Measurements from ENCODE around the gene USH2A.

USH2A gene

GRCh38 chr1:215731699-215732098 is 691.5 kb downstream of the USH2A start:
- in situ Hi-C loops (cut with HindIII; ENCODE audit: low sequenced_read_pairs): no loop called here
- no peak overlapping the region for H3K4me3 ChIP-seq (ENCODE audit: low read depth, low read length)
- no peak for DNase-seq (ENCODE audit: low read depth)
- TF ChIP-seq CTCF (IDR thresholded peaks at IDR 0.05; ENCODE audit: low read depth, low read length, missing control alignments): no peak

GRCh38 chr1:215730600-215730999 is 692.6 kb downstream of the USH2A start:
- DNase-seq (ENCODE audit: low read depth): no peak
- H3K4me3 ChIP-seq (ENCODE audit: low read depth, low read length): no peak overlapping the region
- in situ Hi-C loops (cut with HindIII; ENCODE audit: low sequenced_read_pairs): no loop called here
- TF ChIP-seq CTCF (IDR thresholded peaks at IDR 0.05; ENCODE audit: low read depth, low read length, missing control alignments): no peak

GRCh38 chr1:215728169-215728568 is 695.1 kb downstream of the USH2A start:
- H3K4me3 ChIP-seq (ENCODE audit: low read depth, low read length): no peak overlapping the region
- in situ Hi-C loops (cut with HindIII; ENCODE audit: low sequenced_read_pairs): no loop called here
- no peak for DNase-seq (ENCODE audit: low read depth)
- no peak for TF ChIP-seq CTCF (IDR thresholded peaks at IDR 0.05; ENCODE audit: low read depth, low read length, missing control alignments)

- H3K4me3 ChIP-seq (ENCODE audit: low read depth, low read length): no peak overlapping the region
- no peak for TF ChIP-seq CTCF (IDR thresholded peaks at IDR 0.05; ENCODE audit: low read depth, low read length, missing control alignments)
- in situ Hi-C loops (cut with HindIII; ENCODE audit: low sequenced_read_pairs): no loop called here
- no peak for DNase-seq (ENCODE audit: low read depth)
These were observed 703.1 kb downstream of the USH2A start for GRCh38 chr1:215720126-215720525.

GRCh38 chr1:215719552-215719951 is 703.7 kb downstream of the USH2A start:
- no peak overlapping the region for H3K4me3 ChIP-seq (ENCODE audit: low read depth, low read length)
- no peak for TF ChIP-seq CTCF (IDR thresholded peaks at IDR 0.05; ENCODE audit: low read depth, low read length, missing control alignments)
- in situ Hi-C loops (cut with HindIII; ENCODE audit: low sequenced_read_pairs): no loop called here
- no peak for DNase-seq (ENCODE audit: low read depth)

- DNase-seq (ENCODE audit: low read depth): no peak
- no peak for TF ChIP-seq CTCF (IDR thresholded peaks at IDR 0.05; ENCODE audit: low read depth, low read length, missing control alignments)
- in situ Hi-C loops (cut with HindIII; ENCODE audit: low sequenced_read_pairs): no loop called here
- no peak overlapping the region for H3K4me3 ChIP-seq (ENCODE audit: low read depth, low read length)
These were observed 704.5 kb downstream of the USH2A start for GRCh38 chr1:215718575-215719287.
